DMS 273 treated with DMSO at 0.1 percent for 48 hours (cell line): ENCODE measurements around the gene EPS15.
"Not testable (repeated sequence)": the region's sequence is repeated elsewhere in the genome, so short reads cannot be mapped to it uniquely, and the experiment has no call there.

ENCODE experiments used
- DNase-seq: peaks from one replicate; lab custom pipeline; 2025; lab: John Stamatoyannopoulos, UW

Gene EPS15

DNA sequence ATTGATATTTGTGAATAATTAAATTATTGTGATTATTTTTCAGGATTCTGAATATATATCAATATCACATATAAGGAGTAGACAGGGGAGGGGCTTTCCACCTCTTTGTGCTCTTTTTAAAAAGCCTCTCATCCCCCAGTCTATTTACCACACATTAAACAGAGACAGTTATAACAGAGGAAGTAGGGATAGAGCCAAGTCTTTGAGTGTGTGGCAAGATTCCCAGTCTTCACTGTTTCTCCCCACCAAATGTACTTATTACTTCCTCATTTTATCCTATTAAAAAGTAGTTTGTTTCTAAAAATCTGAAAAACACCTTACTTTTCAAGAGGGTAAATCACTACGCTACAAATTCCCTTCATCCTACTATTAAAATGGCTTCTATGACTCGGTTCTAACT, 46.7 kb downstream of the EPS15 start:
- no peak for DNase-seq

DNA sequence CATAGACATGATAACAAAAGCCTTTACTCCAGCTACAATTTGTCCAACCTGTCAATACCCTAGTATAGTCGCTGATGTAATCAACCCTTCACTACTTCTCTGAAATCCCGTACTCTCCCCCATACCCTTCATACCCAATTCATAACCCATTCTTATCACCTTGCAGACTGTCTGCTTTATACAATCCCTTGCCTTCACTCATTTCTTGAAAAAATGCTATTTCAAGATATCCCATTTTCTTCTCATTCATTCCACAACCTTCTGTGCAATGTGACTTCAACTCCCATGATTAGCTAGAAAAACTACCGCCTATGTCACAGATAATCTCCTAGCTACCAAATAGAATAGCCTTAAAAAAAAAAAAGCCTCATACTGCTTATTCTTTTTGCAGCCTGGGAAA, 49.5 kb downstream of the EPS15 start:
- no peak for DNase-seq

GRCh38 chr1:51464828-51465227, 54.2 kb downstream of the EPS15 start:
- no peak for DNase-seq

GRCh38 chr1:51463561-51463960, 55.5 kb downstream of the EPS15 start:
- no peak for DNase-seq

DNA sequence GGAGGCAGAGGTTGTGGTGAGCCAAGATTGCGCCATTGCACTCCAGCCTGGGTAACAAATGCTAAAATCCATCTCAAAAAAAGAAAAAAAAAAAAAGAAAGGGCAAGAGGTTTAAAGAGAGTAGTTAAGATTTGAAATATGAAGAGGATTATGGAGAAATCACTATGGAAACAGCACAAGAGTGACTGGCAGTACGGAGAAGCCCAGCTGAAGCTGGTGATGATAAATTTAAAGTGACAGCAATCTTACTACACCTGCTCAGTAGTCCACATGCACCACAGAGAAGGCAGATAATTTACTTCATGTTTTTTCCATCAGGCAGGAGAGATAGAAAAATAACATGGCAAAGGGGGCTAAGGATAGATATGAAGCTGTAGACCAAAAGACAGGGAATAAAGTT, 56.8 kb downstream of the EPS15 start:
- DNase-seq = not testable (repeated sequence)

DNA sequence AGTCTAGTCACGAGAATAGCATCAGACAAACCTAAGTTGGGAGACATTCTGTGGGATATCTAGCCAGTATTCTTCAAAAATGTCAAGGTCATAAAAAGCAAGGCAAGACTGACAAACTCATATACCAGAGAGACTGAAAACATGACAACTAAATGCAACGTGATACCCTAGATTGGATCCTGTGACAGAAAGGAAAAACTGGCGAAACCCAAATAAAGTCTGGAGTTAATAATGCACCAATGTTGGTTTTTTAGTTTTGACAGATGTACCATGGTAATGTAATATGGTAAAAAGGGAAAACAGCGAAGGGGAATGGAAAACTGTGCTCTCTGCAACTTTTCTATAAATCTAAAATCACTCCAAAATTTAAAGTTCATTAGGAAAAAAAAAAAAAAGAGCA, 64.5 kb downstream of the EPS15 start:
- no peak for DNase-seq

DNA sequence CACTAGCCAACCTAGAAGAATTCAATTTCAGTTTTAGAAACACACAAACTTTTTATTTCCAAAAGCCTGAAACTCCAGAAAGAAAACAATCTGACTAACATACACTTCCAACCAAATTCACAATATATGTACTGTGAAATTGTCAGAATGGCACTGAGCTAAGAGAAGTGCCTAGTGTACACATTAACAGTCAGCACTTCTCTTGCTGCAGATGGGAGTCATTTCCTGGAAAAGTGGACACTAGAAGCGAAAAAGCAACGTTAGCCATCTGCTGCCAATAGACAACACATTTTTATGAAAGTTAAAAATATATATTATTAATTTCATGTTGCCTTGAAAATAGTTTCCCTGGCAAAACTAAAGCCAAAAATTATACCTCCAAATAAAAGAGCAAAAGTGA, 66.1 kb downstream of the EPS15 start:
- DNase-seq = no peak

- DNase-seq = not testable (repeated sequence)
Measured at GRCh38 chr1:51448844-51449454, 70.1 kb downstream of the EPS15 start.

DNA sequence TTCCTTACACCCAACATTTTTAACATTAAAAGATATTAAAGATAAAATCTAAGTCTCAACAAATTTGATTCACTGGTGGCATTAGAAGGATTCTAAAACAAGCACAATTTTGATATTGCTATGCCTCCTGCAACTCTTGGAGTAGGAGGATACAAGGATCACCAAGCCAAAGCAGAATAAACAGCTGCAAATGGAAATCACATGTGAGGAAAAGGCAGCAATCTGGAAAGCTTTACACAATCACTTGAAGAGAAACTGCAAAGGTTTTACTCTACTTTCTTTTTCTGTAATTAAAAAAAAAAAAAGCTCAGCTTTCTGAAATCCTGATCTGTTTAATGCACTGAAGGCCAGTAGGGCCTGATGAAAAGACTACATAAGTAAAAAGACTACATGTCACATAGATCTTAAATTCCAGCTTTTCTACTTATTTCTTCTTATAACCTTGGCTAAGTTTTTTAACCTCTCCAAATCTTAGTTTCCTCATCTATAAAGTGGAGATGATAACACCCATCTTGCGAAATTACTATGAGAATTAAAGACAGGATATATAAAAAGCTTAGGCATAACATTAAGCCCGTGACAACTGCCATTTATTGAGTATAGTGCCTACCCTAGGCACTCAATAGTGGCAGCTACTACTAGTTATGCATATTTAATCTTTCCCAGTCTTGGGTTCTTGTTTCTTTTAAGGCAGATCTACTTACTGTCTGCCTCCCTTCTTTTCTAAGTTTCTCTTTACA, 73.5 kb downstream of the EPS15 start:
- no peak for DNase-seq

DNA sequence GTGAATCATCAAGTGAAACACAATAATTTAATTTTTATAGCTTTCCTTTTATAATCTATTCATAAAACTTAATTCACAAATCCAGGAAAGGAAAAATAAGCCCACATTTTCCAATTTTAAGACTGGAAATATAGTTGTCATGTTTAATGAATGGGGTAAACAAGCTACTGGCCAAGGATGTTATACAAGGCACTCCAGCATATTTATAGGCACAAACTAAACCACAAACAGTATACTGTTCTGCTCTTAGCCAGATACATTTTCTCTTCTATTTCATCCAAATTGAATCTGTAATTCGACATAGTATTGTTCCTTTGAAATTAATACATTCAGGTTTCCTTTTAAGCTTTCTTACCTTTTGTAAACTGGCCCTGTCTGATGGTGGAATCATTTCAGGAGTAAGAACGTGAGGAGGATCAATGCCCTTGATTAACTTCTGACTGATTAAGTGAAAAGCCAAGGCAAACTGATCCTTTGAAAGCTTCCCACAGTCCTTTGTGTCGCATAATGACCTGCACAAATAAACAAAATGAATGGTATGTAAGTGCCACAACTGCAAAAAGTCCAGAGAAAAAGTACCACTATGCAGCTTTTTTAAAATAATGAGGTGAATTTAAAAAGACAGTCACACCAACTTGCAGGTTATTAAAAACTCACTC, 74.4 kb downstream of the EPS15 start:
- no peak for DNase-seq

DNA sequence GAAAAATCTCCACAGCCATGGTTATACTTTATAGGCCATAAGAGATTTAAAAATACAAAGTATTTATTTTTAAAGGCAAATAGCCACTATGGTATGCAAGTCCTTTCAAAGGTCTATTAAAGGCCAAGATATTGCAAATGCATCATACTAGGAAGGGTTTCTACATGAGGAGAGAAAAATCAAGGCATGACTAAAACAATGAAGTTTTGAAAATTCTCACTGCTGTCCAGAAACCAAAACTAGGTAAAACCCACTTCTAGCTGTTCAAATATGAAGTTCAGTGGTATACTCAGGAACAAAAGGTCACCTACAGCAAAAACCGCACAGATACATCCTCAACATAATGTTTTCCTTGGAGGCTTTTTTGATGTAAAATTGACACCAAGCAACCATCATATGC, 75.0 kb downstream of the EPS15 start:
- no peak for DNase-seq

DNA sequence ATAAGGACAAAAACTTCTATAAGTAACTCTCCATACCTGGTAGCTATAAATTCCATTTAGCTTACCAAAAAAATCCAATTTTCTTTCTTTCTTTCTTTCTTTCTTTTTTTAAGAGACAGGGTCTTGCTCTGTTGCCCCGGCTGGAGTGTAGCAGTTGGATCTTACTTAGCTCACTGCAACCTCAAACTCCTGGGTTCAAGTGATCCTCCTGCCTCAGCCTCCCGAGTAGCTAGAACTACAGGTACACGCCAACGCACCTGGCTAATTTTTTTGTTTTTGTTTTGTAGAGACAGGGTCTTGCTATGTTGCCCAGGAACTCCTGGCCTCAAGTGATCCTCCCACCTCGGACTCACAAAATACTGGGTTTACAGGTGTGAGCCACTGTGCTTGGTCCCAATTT, 75.5 kb downstream of the EPS15 start:
- DNase-seq = no peak

DNA sequence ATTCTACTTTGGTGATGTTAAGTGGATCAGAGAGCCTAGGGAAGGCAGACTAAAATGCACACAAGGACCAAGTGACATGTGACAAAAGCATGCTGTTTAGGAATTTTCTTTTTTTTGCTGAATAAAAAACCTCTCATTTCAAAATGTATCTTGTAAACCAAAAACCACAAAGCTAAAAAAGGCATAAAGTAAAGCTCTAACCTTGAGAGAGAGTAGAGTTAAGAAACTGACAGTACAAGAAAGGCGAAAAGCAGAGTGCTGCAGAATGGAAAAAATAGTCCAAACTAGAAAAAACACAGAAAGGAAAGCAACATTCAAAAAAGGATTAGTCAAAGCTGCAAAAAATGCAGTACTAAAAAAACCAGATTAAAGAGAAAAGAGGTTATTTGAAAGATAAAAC, 76.5 kb downstream of the EPS15 start:
- DNase-seq = no peak

DNA sequence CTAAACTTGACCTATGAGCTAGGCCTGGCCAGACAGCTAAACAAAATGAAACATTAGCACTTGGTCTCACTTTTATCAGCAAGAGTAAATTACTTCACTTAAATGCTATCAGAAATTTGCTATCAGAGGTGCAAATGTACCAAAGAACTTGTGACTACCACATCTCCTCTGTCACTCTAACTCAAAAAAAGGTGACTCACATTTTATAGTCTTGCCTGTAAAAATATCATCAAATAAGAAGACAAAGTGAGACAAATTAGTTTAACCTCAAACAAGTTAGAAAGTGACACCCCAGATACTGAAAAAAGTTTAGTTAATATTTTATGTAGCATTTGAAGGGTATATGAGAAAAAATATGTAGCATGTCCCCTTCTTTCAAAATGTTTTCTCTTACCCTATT, 76.9 kb downstream of the EPS15 start:
- no peak for DNase-seq

GRCh38 chr1:51439895-51440294, 79.2 kb downstream of the EPS15 start:
- no peak for DNase-seq

GRCh38 chr1:51439053-51439452, 80.0 kb downstream of the EPS15 start:
- no peak for DNase-seq

- not testable (repeated sequence) for DNase-seq
Measured at GRCh38 chr1:51437391-51437790, 81.7 kb downstream of the EPS15 start.

- no peak for DNase-seq
Measured at GRCh38 chr1:51435878-51436277, 83.2 kb downstream of the EPS15 start.

- no peak for DNase-seq
Measured at GRCh38 chr1:51433972-51434510, 85.0 kb downstream of the EPS15 start.

DNA sequence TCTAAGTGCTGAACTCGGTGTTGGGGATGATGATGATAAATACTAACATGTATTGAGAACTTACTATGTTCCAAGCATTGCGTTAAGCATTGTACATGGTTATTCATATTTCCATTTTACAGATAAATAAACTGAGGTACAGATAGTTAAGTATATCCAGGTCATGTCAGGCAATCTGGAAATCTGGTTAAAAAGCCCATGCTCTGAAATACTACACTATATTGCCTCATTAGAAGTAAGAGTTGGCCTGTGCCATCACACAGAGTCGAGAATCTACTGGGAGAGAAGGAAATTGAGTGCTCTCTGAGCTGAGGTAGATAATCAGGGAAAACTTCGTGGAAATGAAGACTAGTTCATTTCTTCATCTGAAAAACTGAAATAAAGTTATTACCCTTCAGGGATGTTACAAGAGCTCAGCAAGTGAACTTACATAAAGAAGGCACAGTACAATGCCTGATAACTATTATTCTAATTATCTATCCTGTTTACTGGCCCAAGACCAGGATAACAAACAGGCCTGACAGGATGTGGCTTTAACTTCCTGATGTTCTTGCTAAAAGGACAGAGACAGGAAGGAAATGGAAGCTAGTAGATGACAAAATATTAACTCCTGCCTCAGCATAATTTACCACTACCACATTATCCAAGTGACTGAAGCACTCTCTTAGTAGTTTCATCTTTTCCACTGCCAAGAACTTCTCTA, 85.6 kb downstream of the EPS15 start:
- no peak for DNase-seq

GRCh38 chr1:51432146-51432545, 86.9 kb downstream of the EPS15 start:
- no peak for DNase-seq

DNA sequence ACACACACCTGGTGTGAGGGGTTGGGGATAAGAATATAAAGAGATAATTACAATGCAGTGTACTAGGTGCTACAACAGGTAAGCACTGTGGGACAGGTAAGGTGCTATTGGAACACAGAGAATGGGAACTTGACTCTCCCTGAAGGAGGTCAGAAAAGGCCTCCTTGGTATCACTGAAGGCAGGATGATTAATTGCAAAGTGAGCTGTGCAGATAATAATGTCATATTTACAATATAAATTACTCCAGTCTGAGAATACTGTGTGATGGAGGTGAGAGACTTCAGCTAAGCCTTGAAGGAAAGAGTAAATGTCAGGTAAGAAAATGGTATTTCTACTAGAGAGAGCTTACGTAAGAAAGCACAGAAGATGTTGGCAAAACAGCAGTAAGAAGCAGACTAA, 91.6 kb downstream of the EPS15 start:
- no peak for DNase-seq

DNA sequence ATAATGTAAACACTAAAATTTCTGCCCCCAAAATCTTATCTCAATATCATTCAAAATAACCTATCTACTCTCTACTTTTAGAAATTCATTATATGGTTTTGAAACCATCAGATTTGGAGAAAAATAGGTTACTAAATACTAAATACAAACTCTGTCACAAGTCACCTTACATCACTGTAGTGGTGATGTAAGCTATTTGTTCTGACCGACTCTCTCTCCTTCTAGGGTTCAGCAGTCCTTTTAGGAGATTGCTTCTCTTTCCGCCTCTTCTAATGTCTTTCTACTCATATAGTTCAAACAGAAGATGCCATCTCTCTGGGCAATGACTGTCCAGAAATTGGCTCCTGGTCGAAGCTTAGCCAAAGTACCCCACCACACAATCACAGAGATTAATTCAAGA, 93.1 kb downstream of the EPS15 start:
- no peak for DNase-seq
